Adrenal gland (tissue), 12 donors: ENCODE results near the gene GAS2. TPM values are rescaled to one million over a fixed set of nuclear protein-coding genes. Genes with fewer than 3 reads are reported as not detected.

Source experiments
- DNase-seq, 7 donors: peaks; one replicate each; pipeline ENCODE4 v3.0.0-alpha.2; 2019 to 2020
- H3K27ac ChIP-seq, 5 donors: fragments of 200-600 bp; sonication (generic) in 4 of 5; 1 replicate in 3 of 5; 2 replicates in 2 of 5; pipeline versions ENCODE4 v1.5.1 to v1.8.0; 2016 to 2020; ENCODE audit warnings: mild to moderate bottlenecking in 1 of 5
- H3K27me3 ChIP-seq: fragments of 200-600 bp; 2 replicates; pipeline ENCODE4 v1.8.0; 2021
- H3K36me3 ChIP-seq, 2 donors: fragments of 200-600 bp; replicated peaks in 1 of 2; 1 replicate in 1 of 2; 2 replicates in 1 of 2; pipeline versions ENCODE4 v1.5.1 to v1.8.0; 2018 to 2022
- H3K4me1 ChIP-seq, 2 donors: fragments of 200-600 bp; replicated peaks in 1 of 2; 1 replicate in 1 of 2; 2 replicates in 1 of 2; pipeline versions ENCODE4 v1.5.1 to v1.8.0; 2018 to 2021
- H3K4me3 ChIP-seq, 4 donors: fragments of 200-600 bp; sonication (generic) in 3 of 4; one replicate each; pipeline ENCODE4 v1.5.1; 2016 to 2018
- H3K9me3 ChIP-seq, 3 donors: fragments of 200-600 bp; sonication (generic) in 1 of 3; replicated peaks in 1 of 3; 1 replicate in 2 of 3; 2 replicates in 1 of 3; pipeline versions ENCODE4 v1.5.1 to v1.8.0; 2016 to 2021
- POLR2A ChIP-seq, 2 donors: fragments of 450-650 bp; IDR thresholded peaks; one replicate each; pipeline ENCODE4 v1.6.1; 2017; ENCODE audit warnings: antibody characterized with exemption in 2 of 2, mild to moderate bottlenecking in 2 of 2, moderate library complexity in 1 of 2
- WGBS, 4 donors: extraction: QIAGEN DNeasy Blood & Tissue Kit in 2 of 4; methylation state at CpG; one replicate each; pipeline versions ENCODE4 v1.1.5 to v1.1.7; 2013 to 2017; 5-methylcytosine and 5-hydroxymethylcytosine counted together
- intact Hi-C, 2 donors: fragments of 100-400 bp; cut with DNase I; formaldehyde crosslinking; loops; one replicate each; pipeline versions ENCODE4 v1.14.1 to v1.15.0; 2022 to 2023
- polyA plus RNA-seq, 3 donors: library from polyadenylated mRNA; stranded (reverse); fragments of 200-250 nt in 2 of 3; fragments of 350-450 nt in 1 of 3; fragmentation: Illumina TruSeq in 1 of 3; extraction: RNeasy Lipid Tissue Mini Kit (QIAGEN cat#74804) in 1 of 3; gene quantifications; one replicate each; pipeline ENCODE4 v1.2.3, GENCODE V29; 2013 to 2014
- total RNA-seq, 9 donors: library from RNA; depleted of rRNA in 4 of 9; stranded (reverse); fragments of >200 nt in 4 of 9; fragments of 120-200 nt in 1 of 9; fragmentation: NEBNext Ultra II Directional in 1 of 9; extraction: Animal tissue kit (Norgen Biotek cat#: 25700) in 1 of 9; gene quantifications; one replicate each; pipeline versions ENCODE4 v1.1.0 to v1.2.4, GENCODE V29; 2013 to 2023
- TF ChIP-seq, protein P1 (sequence below), 6 experiments: fragments of 450-650 bp in 4 of 6; fragments of 200-600 bp in 2 of 6; sonication (generic) in 1 of 6; IDR thresholded peaks; 1 replicate in 5 of 6; 2 replicates in 1 of 6; pipeline versions ENCODE4 v1.5.1 to v1.8.0; 2016 to 2021; ENCODE audit warnings: antibody characterized with exemption in 6 of 6, mild to moderate bottlenecking in 2 of 6, moderate library complexity in 1 of 6
- donor health status: healthy with polysubstance abuse.
- donor health status: Bipolar disorder and iron deficiency.
- donor health status: DM: yes; HTN: yes; CAD: no.
- donor health status: DM: no; HTN: no; CAD: no.
- donor health status: DM: no; HTN: no; CAD: no.
- donor health status: DM: yes; HTN: yes; CAD: no.

The GAS2 gene
- total and polyA plus RNA-seq, 12 donors = 0.56 to 14.8 (median 2.3) TPM

DNA sequence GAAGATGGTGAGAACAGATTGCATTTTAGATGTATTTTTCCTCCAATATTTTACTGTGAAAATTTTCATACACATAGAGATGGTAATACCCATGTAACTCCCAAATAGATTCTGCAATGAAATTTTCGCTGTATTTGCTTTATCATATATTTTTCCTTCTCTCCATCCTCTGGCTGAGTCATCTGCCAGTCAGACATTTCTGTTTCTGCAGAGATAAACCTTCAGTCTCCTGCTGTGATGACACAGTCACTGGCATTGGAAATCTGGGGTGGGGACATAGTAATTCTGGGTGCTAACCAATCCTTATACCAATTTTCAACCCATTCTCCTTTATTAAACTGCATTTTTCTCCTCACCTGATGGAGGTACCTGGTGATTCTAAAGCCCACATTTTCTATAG lies 129.5 kb downstream of the GAS2 start:
- TF ChIP-seq, protein P1, sequence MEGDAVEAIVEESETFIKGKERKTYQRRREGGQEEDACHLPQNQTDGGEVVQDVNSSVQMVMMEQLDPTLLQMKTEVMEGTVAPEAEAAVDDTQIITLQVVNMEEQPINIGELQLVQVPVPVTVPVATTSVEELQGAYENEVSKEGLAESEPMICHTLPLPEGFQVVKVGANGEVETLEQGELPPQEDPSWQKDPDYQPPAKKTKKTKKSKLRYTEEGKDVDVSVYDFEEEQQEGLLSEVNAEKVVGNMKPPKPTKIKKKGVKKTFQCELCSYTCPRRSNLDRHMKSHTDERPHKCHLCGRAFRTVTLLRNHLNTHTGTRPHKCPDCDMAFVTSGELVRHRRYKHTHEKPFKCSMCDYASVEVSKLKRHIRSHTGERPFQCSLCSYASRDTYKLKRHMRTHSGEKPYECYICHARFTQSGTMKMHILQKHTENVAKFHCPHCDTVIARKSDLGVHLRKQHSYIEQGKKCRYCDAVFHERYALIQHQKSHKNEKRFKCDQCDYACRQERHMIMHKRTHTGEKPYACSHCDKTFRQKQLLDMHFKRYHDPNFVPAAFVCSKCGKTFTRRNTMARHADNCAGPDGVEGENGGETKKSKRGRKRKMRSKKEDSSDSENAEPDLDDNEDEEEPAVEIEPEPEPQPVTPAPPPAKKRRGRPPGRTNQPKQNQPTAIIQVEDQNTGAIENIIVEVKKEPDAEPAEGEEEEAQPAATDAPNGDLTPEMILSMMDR (IDR thresholded peaks at IDR 0.05) = no peak
- TF ChIP-seq POLR2A (IDR thresholded peaks at IDR 0.05) = no peak
- no peaks in the 10 kb centered on the region for H3K9me3 ChIP-seq
- DNase-seq = no peak
- 70 to 87% (median 77%) methylated on average over 1 of the region's 1 CpG for WGBS, 4 donors
- no peaks in the 10 kb centered on the region for H3K27me3 ChIP-seq
- no peak overlapping the region for H3K4me3 ChIP-seq
- no peaks in the 10 kb centered on the region for H3K4me1 ChIP-seq
- no peaks in the 10 kb centered on the region for H3K36me3 ChIP-seq
- intact Hi-C loops = no loop called here
- no peak overlapping the region for H3K27ac ChIP-seq

DNA sequence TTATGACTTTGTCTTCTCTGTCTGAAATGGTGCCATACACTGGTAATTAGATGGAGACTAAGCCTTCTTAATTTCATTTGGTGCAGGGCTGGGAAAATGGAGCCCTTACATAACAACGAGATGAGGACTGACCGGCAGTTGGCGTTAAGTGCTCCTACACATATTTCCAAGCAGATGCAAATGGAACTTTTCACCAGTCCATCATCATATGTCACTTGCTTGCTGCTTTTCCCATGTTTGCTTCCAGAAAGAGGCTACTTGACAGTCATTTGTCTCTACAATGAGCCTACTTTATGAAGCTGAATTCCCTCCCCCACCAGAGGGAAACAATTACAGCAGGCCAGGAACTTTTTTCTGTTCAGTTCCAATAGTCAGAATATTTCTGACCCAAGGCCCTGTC lies 130.6 kb downstream of the GAS2 start:
- no peak for TF ChIP-seq POLR2A (IDR thresholded peaks at IDR 0.05)
- TF ChIP-seq, protein P1 (IDR thresholded peaks at IDR 0.05) = no peak
- 62 to 89% (median 80%) methylated on average over 3 of the region's 3 CpGs for WGBS, 4 donors
- intact Hi-C loops = no loop called here
- Histone ChIP-seq H3K27ac (no peak overlapping the region), H3K36me3 (no peaks in the 10 kb centered on the region), H3K9me3 (no peaks in the 10 kb centered on the region), H3K4me1 (no peaks in the 10 kb centered on the region), H3K27me3 (no peaks in the 10 kb centered on the region), H3K4me3 (no peak overlapping the region)
- no peak for DNase-seq

DNA sequence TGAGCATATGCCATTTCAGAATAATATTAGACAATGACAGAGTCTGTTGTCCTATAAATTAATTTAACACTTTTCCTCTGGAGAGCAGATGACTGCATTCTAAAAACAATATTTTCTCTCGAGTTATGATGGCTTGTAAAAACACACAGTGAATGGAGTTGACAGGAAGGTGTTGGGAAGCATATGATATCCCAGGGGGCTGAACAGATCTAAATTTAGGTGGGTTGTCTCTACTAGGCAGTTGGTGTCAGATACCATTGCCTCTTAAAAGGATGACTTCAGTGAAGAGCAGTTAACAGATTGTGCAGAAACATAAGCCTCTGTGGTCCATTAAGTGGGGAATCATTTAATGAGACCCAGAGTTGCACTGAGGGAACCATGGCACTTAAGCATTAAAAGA lies 132.5 kb downstream of the GAS2 start:
- WGBS, 4 donors = 36 to 67% (median 46%) methylated on average over 1 of the region's 1 CpG
- TF ChIP-seq, protein P1 (IDR thresholded peaks at IDR 0.05) = no peak
- no peak for TF ChIP-seq POLR2A (IDR thresholded peaks at IDR 0.05)
- H3K4me1 ChIP-seq = no peaks in the 10 kb centered on the region
- no peak overlapping the region for H3K4me3 ChIP-seq
- no peaks in the 10 kb centered on the region for H3K36me3 ChIP-seq
- no peaks in the 10 kb centered on the region for H3K27me3 ChIP-seq
- H3K27ac ChIP-seq = no peak overlapping the region
- intact Hi-C loops = no loop called here
- DNase-seq = no peak
- H3K9me3 ChIP-seq = no peaks in the 10 kb centered on the region

DNA sequence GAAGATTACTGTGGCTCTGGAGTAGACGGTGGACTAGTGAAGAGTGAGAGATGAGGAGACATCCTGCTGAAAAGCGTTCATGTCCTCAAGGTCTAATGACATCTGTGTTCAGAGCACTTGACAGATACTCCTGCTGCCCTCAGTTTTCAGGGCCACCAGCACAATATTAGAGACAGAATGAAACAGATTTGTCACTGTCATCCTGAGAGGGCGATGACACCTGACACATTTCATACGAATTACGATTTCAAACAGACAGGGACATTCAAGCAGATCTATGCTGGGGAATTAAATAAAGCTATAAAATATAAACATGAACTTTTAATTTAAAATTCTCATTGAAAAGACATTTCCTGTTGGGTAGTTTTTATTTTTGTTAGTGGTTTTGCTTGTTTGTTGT lies 134.1 kb downstream of the GAS2 start:
- Histone ChIP-seq H3K36me3 (no peaks in the 10 kb centered on the region), H3K9me3 (no peaks in the 10 kb centered on the region), H3K27me3 (no peaks in the 10 kb centered on the region), H3K4me3 (no peak overlapping the region), H3K4me1 (no peaks in the 10 kb centered on the region), H3K27ac (no peak overlapping the region)
- DNase-seq = no peak
- intact Hi-C loops = no loop called here
- TF ChIP-seq, protein P1 (IDR thresholded peaks at IDR 0.05) = no peak
- 56 to 69% (median 62%) methylated on average over 5 of the region's 5 CpGs for WGBS, 4 donors
